Thyroid gland (tissue), 4 donors: ENCODE measurements around the gene CCDC39. TPM values are rescaled to one million over a fixed set of nuclear protein-coding genes. Genes with fewer than 3 reads are reported as not detected.

Experiments used
- DNase-seq, 2 donors: peaks; one replicate each; pipeline ENCODE4 v3.0.0-alpha.2; 2019
- H3K27ac ChIP-seq, 3 donors: fragments of 200-600 bp; sonication (generic); 1 replicate in 2 of 3; 2 replicates in 1 of 3; pipeline ENCODE4 v1.5.1; 2016 to 2019; ENCODE audit warnings: mild to moderate bottlenecking in 1 of 3, moderate library complexity in 1 of 3
- H3K27me3 ChIP-seq: fragments of 200-600 bp; sonication (generic); one replicate; pipeline ENCODE4 v1.5.1; 2019
- H3K36me3 ChIP-seq, 2 donors: fragments of 200-600 bp; sonication (generic); one replicate each; pipeline ENCODE4 v1.5.1; 2016 to 2019
- H3K4me1 ChIP-seq, 2 donors: fragments of 200-600 bp; sonication (generic); one replicate each; pipeline ENCODE4 v1.5.1; 2017 to 2019
- H3K4me3 ChIP-seq, 3 donors: fragments of 200-600 bp; sonication (generic); replicated peaks in 1 of 3; 1 replicate in 2 of 3; 2 replicates in 1 of 3; pipeline ENCODE4 v1.5.1; 2016; ENCODE audit warnings: mild to moderate bottlenecking in 1 of 3
- H3K9me3 ChIP-seq: fragments of 200-600 bp; sonication (generic); one replicate; pipeline ENCODE4 v1.5.1; 2017
- POLR2A ChIP-seq, 2 donors: fragments of 450-650 bp; IDR thresholded peaks; one replicate each; pipeline ENCODE4 v1.6.1; 2017; ENCODE audit warnings: antibody characterized with exemption in 2 of 2, mild to moderate bottlenecking in 2 of 2, moderate library complexity in 1 of 2
- WGBS, 2 donors: methylation state at CpG; one replicate each; pipeline ENCODE4 v1.1.5; 2017; 5-methylcytosine and 5-hydroxymethylcytosine counted together
- intact Hi-C: fragments of 100-400 bp; cut with DNase I; formaldehyde crosslinking; loops from one replicate; pipeline ENCODE4 v1.15.1; 2023
- total RNA-seq, 4 donors: library from RNA; depleted of rRNA; stranded (reverse); fragments of >200 nt; gene quantifications; one replicate each; pipeline ENCODE4 v1.2.3, GENCODE V29; 2016
- TF ChIP-seq, protein P1 (sequence below), 6 experiments: fragments of 200-600 bp in 3 of 6; fragments of 450-650 bp in 3 of 6; sonication (generic) in 3 of 6; IDR thresholded peaks; one replicate each; pipeline ENCODE4 v1.5.1; 2016 to 2019; ENCODE audit warnings: antibody characterized with exemption in 6 of 6, mild to moderate bottlenecking in 2 of 6, inconsistent platforms in 1 of 6, moderate library complexity in 1 of 6

CCDC39 gene
- total RNA-seq, 4 donors from 2014 or later, result 0.27 TPM; not detected in 3

DNA sequence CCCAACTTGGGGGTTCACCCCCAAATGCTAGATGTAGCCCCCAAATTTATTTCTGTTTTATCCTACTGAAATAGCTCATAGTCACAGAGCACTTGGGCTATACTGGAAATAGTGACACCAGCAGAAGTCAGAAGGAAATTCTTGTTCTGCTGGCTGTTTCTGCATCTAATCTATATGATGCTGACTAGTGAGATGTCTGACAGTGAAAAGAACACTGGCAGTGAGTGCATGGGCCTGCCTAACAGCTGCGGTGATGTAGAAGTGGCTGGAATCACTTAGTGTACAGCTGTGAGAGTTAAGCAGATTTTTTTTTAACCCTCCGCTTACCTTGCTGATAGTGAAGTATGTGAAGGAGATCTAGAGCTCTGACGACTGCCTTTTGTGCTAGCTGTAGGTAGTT is 63.3 kb downstream of the CCDC39 start:
- WGBS, 2 donors, result 60 to 71% methylated on average over 3 of the region's 3 CpGs
- DNase-seq, result no peak
- Histone ChIP-seq H3K27me3 (no peaks in the 10 kb centered on the region), H3K4me3 (no peak overlapping the region), H3K9me3 (no peaks in the 10 kb centered on the region), H3K36me3 (peaks cover 0 to 10% of the 10 kb centered on the region in 2 donors), H3K27ac (no peak overlapping the region), H3K4me1 (no peaks in the 10 kb centered on the region)
- intact Hi-C loops, result no loop called here
- TF ChIP-seq, protein P1, sequence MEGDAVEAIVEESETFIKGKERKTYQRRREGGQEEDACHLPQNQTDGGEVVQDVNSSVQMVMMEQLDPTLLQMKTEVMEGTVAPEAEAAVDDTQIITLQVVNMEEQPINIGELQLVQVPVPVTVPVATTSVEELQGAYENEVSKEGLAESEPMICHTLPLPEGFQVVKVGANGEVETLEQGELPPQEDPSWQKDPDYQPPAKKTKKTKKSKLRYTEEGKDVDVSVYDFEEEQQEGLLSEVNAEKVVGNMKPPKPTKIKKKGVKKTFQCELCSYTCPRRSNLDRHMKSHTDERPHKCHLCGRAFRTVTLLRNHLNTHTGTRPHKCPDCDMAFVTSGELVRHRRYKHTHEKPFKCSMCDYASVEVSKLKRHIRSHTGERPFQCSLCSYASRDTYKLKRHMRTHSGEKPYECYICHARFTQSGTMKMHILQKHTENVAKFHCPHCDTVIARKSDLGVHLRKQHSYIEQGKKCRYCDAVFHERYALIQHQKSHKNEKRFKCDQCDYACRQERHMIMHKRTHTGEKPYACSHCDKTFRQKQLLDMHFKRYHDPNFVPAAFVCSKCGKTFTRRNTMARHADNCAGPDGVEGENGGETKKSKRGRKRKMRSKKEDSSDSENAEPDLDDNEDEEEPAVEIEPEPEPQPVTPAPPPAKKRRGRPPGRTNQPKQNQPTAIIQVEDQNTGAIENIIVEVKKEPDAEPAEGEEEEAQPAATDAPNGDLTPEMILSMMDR (IDR thresholded peaks at IDR 0.05), result no peak
- TF ChIP-seq POLR2A (IDR thresholded peaks at IDR 0.05), result no peak

DNA sequence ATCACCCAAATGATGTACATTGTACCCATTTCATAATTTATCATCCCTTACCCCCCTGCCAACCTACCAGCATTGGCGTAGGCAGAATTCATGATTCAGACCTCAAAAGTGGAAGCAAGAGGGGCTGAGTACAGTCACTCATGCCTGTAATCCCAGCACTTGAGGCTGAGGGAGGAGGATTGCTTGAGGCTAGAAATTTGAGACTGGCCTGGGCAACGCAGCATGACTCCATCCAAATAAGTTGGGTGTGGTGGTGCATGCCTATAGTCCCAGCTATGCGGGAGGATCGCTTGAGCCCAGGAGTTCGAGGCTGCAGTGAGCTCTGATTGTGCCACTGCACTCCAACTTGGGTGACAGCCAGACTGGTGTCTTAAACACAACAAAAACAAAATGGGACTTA is 66.9 kb downstream of the CCDC39 start:
- H3K9me3 ChIP-seq, result no peaks in the 10 kb centered on the region
- no peak overlapping the region for H3K4me3 ChIP-seq
- H3K4me1 ChIP-seq, result no peaks in the 10 kb centered on the region
- H3K27ac ChIP-seq, result no peak overlapping the region
- TF ChIP-seq POLR2A (IDR thresholded peaks at IDR 0.05), result no peak
- TF ChIP-seq, protein P1 (IDR thresholded peaks at IDR 0.05), result no peak
- peak; percentile 5 to 13 for DNase-seq
- peaks cover 27 to 39% of the 10 kb centered on the region in 2 donors for H3K36me3 ChIP-seq
- 80 to 84% methylated on average over 5 of the region's 5 CpGs for WGBS, 2 donors
- intact Hi-C loops, result no loop called here
- H3K27me3 ChIP-seq, result no peaks in the 10 kb centered on the region

DNA sequence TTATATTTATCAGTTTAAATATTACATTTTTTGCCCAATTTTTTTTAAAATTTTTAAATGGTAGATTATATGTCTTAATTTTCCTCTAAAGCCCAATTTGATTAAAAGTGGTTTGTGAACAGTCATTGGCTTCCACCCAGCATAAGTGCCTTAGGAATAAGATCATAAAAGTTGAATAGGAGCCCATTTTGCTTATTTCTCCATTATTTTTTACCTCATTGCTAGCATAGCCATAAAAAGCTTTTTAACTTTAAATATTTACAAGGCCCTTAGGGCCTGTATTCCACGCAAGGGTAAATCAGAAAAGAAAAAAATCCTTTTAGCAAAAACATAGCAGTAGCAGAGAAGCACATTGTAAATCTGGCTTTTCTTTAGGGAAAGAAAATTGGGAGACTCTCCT is 68.3 kb downstream of the CCDC39 start:
- Histone ChIP-seq H3K4me1 (no peaks in the 10 kb centered on the region), H3K27ac (no peak overlapping the region), H3K27me3 (no peaks in the 10 kb centered on the region), H3K9me3 (no peaks in the 10 kb centered on the region), H3K4me3 (no peak overlapping the region), H3K36me3 (peaks cover 40 to 53% of the 10 kb centered on the region in 2 donors)
- intact Hi-C loops, result no loop called here
- no peak for TF ChIP-seq POLR2A (IDR thresholded peaks at IDR 0.05)
- TF ChIP-seq, protein P1 (IDR thresholded peaks at IDR 0.05), result no peak
- WGBS, 2 donors, result 92 to 93% methylated on average over 1 of the region's 1 CpG
- DNase-seq, result no peak

DNA sequence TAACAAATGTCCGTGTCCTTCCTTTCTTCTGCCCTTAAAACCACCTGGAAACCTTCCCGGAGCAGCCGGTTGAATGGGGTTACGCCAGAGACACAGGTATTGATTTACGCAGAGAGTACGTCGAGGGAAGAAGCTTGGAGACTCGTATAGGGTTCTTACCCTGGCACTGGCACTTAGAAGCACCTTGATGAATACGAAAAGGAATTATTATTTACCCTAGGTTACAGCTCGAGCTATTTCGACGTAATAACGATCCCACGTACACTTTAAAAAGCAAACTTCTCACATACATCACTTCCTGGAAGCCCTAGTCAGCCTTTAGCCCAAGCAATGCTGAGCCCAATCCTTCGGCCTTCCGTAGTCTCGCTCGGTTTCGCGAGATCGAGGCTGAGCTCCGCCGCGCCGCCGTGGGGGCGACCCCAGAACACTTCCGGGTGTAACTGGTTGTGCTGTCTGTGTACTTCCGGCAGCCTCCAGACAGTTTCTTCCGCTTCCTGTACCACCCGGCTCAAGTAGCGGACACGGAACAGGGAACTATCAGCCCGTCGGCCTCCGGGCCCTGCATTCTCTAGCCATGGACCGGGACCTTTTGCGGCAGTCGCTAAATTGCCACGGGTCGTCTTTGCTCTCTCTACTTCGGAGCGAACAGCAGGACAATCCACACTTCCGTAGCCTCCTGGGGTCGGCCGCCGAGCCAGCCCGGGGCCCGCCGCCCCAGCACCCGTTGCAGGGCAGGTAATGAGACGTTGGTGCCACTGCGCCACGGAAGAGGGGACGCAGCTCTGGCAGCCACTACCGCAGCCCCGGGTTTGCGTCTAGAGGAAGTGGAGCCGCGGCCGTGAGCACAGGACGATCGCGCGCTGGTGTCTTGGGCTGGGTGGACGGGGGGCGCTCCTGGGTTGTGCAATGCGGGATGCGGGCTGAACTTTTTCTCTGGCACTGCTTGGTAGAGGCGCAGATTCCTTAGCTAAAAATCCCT is 77.3 kb downstream of the CCDC39 start, which contains the start of gene TTC14:
TTC14 (plus strand) TSS at position 476 of the 979 bp plus-strand sequence; CDS start at position 575, 99 bp downstream.
- peak in 1 of 2 donors; percentile 64 for TF ChIP-seq POLR2A (IDR thresholded peaks at IDR 0.05)
- TF ChIP-seq, protein P1 (IDR thresholded peaks at IDR 0.05), result no peak
- intact Hi-C loops, result no loop called here
- Histone ChIP-seq H3K36me3 (peaks cover 22 to 26% of the 10 kb centered on the region in 2 donors), H3K27me3 (no peaks in the 10 kb centered on the region), H3K4me3 (peak within 1 kb of the TSS; percentile 49 to 76 (median 60)), H3K9me3 (no peaks in the 10 kb centered on the region), H3K4me1 (peaks cover 8 to 10% of the 10 kb centered on the region in 2 donors), H3K27ac (peak within 1 kb of the TSS in 2 of 3 donors; percentile 40 to 41)
- DNase-seq, result peak; percentile 89 to 92
- 5% methylated on average over 60 to 62 of the region's 70 CpGs for WGBS, 2 donors

DNA sequence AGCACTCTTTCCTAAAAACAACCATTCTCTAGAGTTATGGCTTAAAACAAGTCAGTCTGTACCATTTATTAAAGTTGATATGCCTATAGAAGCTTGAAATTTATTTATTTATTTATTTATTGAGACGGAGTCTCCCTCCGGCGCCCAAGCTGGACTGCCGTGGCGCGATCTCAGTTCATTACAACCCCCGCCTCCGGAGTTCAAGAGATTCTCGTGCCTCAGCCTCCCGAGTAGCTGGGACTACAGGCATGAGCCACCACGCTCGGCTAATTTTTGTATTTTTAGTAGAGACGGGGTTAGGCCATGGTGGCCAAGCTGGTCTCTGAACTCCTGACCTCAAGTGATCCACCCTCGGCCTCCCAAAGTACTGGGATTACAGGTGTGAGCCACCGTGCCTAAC is 78.8 kb downstream of the CCDC39 start:
- Histone ChIP-seq H3K36me3 (peaks cover 7 to 11% of the 10 kb centered on the region in 2 donors), H3K27me3 (no peaks in the 10 kb centered on the region), H3K4me1 (peaks cover 8 to 10% of the 10 kb centered on the region in 2 donors), H3K9me3 (no peaks in the 10 kb centered on the region), H3K4me3 (no peak overlapping the region), H3K27ac (no peak overlapping the region)
- TF ChIP-seq, protein P1 (IDR thresholded peaks at IDR 0.05), result no peak
- TF ChIP-seq POLR2A (IDR thresholded peaks at IDR 0.05), result no peak
- intact Hi-C loops, result no loop called here
- no peak for DNase-seq
- 94 to 95% methylated on average over 15 of the region's 15 CpGs for WGBS, 2 donors
